Astrocyte of the spinal cord (primary cell): ENCODE data around the gene SAP130.

Source experiments
- DNase-seq: peaks from one replicate; pipeline ENCODE4 v3.0.0; 2011; ENCODE audit warnings: low read depth, low spot score
- H3K4me3 ChIP-seq: 2 replicates; pipeline ENCODE4 v1.5.1; 2011; ENCODE audit warnings: low read depth, mild to moderate bottlenecking, low read length, moderate library complexity
- CTCF ChIP-seq: IDR thresholded peaks from 2 replicates; pipeline ENCODE4 v1.5.1; 2012; ENCODE audit warnings: low read depth, mild to moderate bottlenecking, low read length, inconsistent platforms
- in situ Hi-C: cut with HindIII; loops from 2 replicates; pipeline ENCODE4 v1.10.0; 2017; ENCODE audit warnings: low sequenced_read_pairs

SAP130 gene

GRCh38 chr2:128058114-128058513 is 30.3 kb upstream of the SAP130 start:
- no peak for DNase-seq
- in situ Hi-C loops = no loop called here
- no peak for TF ChIP-seq CTCF
- H3K4me3 ChIP-seq = no peak overlapping the region

- in situ Hi-C loops = no loop called here
- DNase-seq = no peak
- H3K4me3 ChIP-seq = no peak overlapping the region
- no peak for TF ChIP-seq CTCF
Observed at GRCh38 chr2:128057334-128057733, 29.5 kb upstream of the SAP130 start.

GRCh38 chr2:128054104-128054885 is 26.4 kb upstream of the SAP130 start:
- no peak overlapping the region for H3K4me3 ChIP-seq
- in situ Hi-C loops = no loop called here
- no peak for TF ChIP-seq CTCF
- DNase-seq = no peak

GRCh38 chr2:128053331-128053730 is 25.5 kb upstream of the SAP130 start:
- no peak for TF ChIP-seq CTCF
- H3K4me3 ChIP-seq = no peak overlapping the region
- in situ Hi-C loops = no loop called here
- DNase-seq = no peak

- no peak overlapping the region for H3K4me3 ChIP-seq
- no peak for DNase-seq
- in situ Hi-C loops = no loop called here
- no peak for TF ChIP-seq CTCF
Observed at GRCh38 chr2:128043041-128043440, 15.2 kb upstream of the SAP130 start.

GRCh38 chr2:128041561-128041960 is 13.7 kb upstream of the SAP130 start:
- no peak for TF ChIP-seq CTCF
- in situ Hi-C loops = no loop called here

More at GRCh38 chr2:128041561-128041960, 13.7 kb upstream of the SAP130 start:
- H3K4me3 ChIP-seq = no peak overlapping the region
- DNase-seq = no peak
